Cerebellar cortex (tissue), 1 donor: Measurements from ENCODE around the gene NR2F1-AS1.

Experiments
- DNase-seq: peaks from one replicate; pipeline ENCODE4 v3.0.0-alpha.2; 2015; ENCODE audit warnings: low spot score

Gene NR2F1-AS1

GRCh38 chr5:93589152-93589828 is 8.3 kb upstream of the NR2F1-AS1 start:
- DNase-seq: peak; percentile 58

GRCh38 chr5:93588352-93589151 is 7.5 kb upstream of the NR2F1-AS1 start:
- peak; percentile 63 for DNase-seq

- peak; percentile 60 for DNase-seq
Measured at GRCh38 chr5:93587597-93588351, 6.8 kb upstream of the NR2F1-AS1 start.

GRCh38 chr5:93586736-93587596 is 5.9 kb upstream of the NR2F1-AS1 start:
- DNase-seq: peak; percentile 50

GRCh38 chr5:93585767-93586385 is 4.9 kb upstream of the NR2F1-AS1 start:
- DNase-seq: peak; percentile 70

GRCh38 chr5:93585041-93585766 is 4.2 kb upstream of the NR2F1-AS1 start:
- peak; percentile 62 for DNase-seq

GRCh38 chr5:93584596-93585040 is 3.6 kb upstream of the NR2F1-AS1 start:
- no peak for DNase-seq

- DNase-seq: peak; percentile 42
Measured at GRCh38 chr5:93583768-93584595, 3.0 kb upstream of the NR2F1-AS1 start.

GRCh38 chr5:93583439-93583767 is 2.4 kb upstream of the NR2F1-AS1 start:
- no peak for DNase-seq

- peak; percentile 99 for DNase-seq
Measured at GRCh38 chr5:93582677-93583438, 1.8 kb upstream of the NR2F1-AS1 start, which contains the start of gene NR2F1. TSS of gene NR2F1 (plus strand) at chr5:93583222. CDS start at chr5:93585024, 1,802 bp downstream.

GRCh38 chr5:93582167-93582462 is 1.1 kb upstream of the NR2F1-AS1 start:
- no peak for DNase-seq

- DNase-seq: peak; percentile 49
Measured at GRCh38 chr5:93580063-93580926, 724 bp downstream of the NR2F1-AS1 start.

GRCh38 chr5:93579692-93580062 is 1.3 kb downstream of the NR2F1-AS1 start:
- DNase-seq: peak; percentile 60

GRCh38 chr5:93578813-93579691 is 2.0 kb downstream of the NR2F1-AS1 start:
- peak; percentile 78 for DNase-seq

GRCh38 chr5:93577854-93578812 is 2.9 kb downstream of the NR2F1-AS1 start:
- DNase-seq: peak; percentile 53
